Measurements from ENCODE around the gene PACS2.

- no peak for TF ChIP-seq TCF4 (CRISPR knock-in tag; IDR thresholded peaks at IDR 0.05; ENCODE audit: borderline replicate concordance)
- no peak for TF ChIP-seq RARB (CRISPR knock-in tag; IDR thresholded peaks at IDR 0.05)
- no peak for TF ChIP-seq PATZ1 (CRISPR knock-in tag; IDR thresholded peaks at IDR 0.05; ENCODE audit: borderline replicate concordance)
- no peak for TF ChIP-seq ISL1 (CRISPR knock-in tag; IDR thresholded peaks at IDR 0.05)
Observed at GRCh38 chr14:105418269-105419194, 104.0 kb downstream of the PACS2 start.
